Measurements from ENCODE around the gene AATK. TPM values are rescaled to one million over a fixed set of nuclear protein-coding genes. Genes with fewer than 3 reads are reported as not detected.

AATK gene
- total and polyA plus RNA-seq, 9 of the 15 experiments (the other 6 are each of a cell fraction or from before 2014, with no cell fraction given), result 0.11 to 0.55 (median 0.38) TPM; not detected in 5

- H3K36me3 ChIP-seq (ENCODE audit: control insufficient read depth, insufficient read depth, low read length), result peaks cover 3% of the 10 kb centered on the region; the same call in 1 of the 3 replicates
- BruUV-seq (replicated peaks), result no TSS peak
- H3K9ac ChIP-seq (ENCODE audit: insufficient read depth in 1 of 2, low read depth in 2 of 2, low read length in 2 of 2), result peak overlapping the region; percentile 62 to 91; a peak in 3 of 4 replicates
- peaks cover 0 to 85% of the 10 kb centered on the region in 2 experiments; a peak in 4 of 5 replicates for H3K4me1 ChIP-seq (replicated peaks in 1 of 2; ENCODE audit: control insufficient read depth in 2 of 2, insufficient read depth in 2 of 2, low read length in 2 of 2)
- ChIA-PET CTCF (ENCODE audit: low intra/inter-chr PET ratio) (interaction anchor here (0.6 kb wide), 1 partner anchor 66 kb away, joined by 4 read pairs; no protein-coding TSS in a partner anchor), POLR2A (interaction anchor here (0.6 to 1.1 kb wide), 3 partner anchors 24 to 114 kb away, joined by 3 to 5 read pairs (median 3); no protein-coding TSS in a partner anchor)
- WGBS (ENCODE audit: insufficient coverage, low coverage, missing lambda C conversion rate), result 52% methylated on average over 22 of the region's 24 CpGs
- ATAC-seq, result no peak
- peak overlapping the region; percentile 87 for H3K4me2 ChIP-seq (ENCODE audit: insufficient read depth, low read length)
- peaks cover 0 to 13% of the 10 kb centered on the region in 2 experiments; a peak in 2 of 5 replicates for H3K27me3 ChIP-seq (ENCODE audit: control insufficient read depth in 2 of 2, insufficient read depth in 2 of 2, low read length in 2 of 2)
- H3K4me3 ChIP-seq, result peak overlapping the region; percentile 52; the same call in 1 of the 2 replicates
- H2AFZ ChIP-seq (ENCODE audit: low read depth, low read length), result no peak overlapping the region
- H3K27ac ChIP-seq (ENCODE audit: extremely low read depth, low read depth, low read length), result peak overlapping the region; percentile 70; the same call in 1 of the 3 replicates
- FAIRE-seq, result no peak
- intact Hi-C loops (cut with micrococcal nuclease), result no loop called here
- in situ Hi-C loops (cut with MboI), result no loop called here
- 0 out of 2 replicates have a peak, but pooled peaks cover 10% of the 10 kb centered on the region for H4K20me1 ChIP-seq (replicated peaks; ENCODE audit: control insufficient read depth, insufficient read depth, low read length)
- no peaks in the 10 kb centered on the region for H3K9me3 ChIP-seq (replicated peaks; ENCODE audit: control insufficient read depth, insufficient read depth, low read depth, low read length)
- no peaks in the 10 kb centered on the region for H3K9me1 ChIP-seq (ENCODE audit: control insufficient read depth, insufficient read depth, low read length)
- DNase-seq (ENCODE audit: extremely low read depth in 1 of 4, low spot score in 3 of 4), result no peak
- no peaks in the 10 kb centered on the region for H3K79me2 ChIP-seq (ENCODE audit: control insufficient read depth, insufficient read depth, low read length)
- peak; percentile 66; the same call in 1 of the 2 replicates for TF ChIP-seq NFIC (IDR thresholded peaks at IDR 0.05)
- TF ChIP-seq CBFB (CRISPR knock-in tag; IDR thresholded peaks at IDR 0.05), result peak; percentile 67; the same call in 1 of the 2 replicates
- no peak for TF ChIP-seq ELF2 (CRISPR knock-in tag; IDR thresholded peaks at IDR 0.05)
- TF ChIP-seq TSHZ1 (CRISPR knock-in tag; IDR thresholded peaks at IDR 0.05), result no peak
- TF ChIP-seq PCBP1 (IDR thresholded peaks at IDR 0.05; ENCODE audit: low read depth, low read length, poor library complexity, severe bottlenecking), result peak; percentile 46
- TF ChIP-seq ZNF766 (CRISPR knock-in tag; conservative IDR thresholded peaks at IDR 0.05), result no peak
- no peak for TF ChIP-seq ZNF318 (IDR thresholded peaks at IDR 0.05; ENCODE audit: borderline replicate concordance in 1 of 2, low read depth in 1 of 2)
These were observed 47.5 kb downstream of the AATK start for GRCh38 chr17:81118308-81119221.
